Cardiac muscle cell (in vitro differentiated cells and primary cell): ENCODE results near the gene PET100. TPM values are rescaled to one million over a fixed set of nuclear protein-coding genes. Genes with fewer than 3 reads are reported as not detected.
A peak's percentile ranks its signal among the peaks of the same experiment; 100 is the strongest.

Experiments
- DNase-seq, 2 donors: peaks; one replicate each; pipeline versions ENCODE4 v3.0.0 to v3.0.0-alpha.2; 2010 to 2017; ENCODE audit warnings: low read depth in 1 of 2, low spot score in 1 of 2
- H3K27ac ChIP-seq: fragments of 200-600 bp; sonication (generic); 2 replicates; pipeline ENCODE4 v1.5.1; 2016
- H3K27me3 ChIP-seq: fragments of 200-600 bp; sonication (generic); 2 replicates; pipeline ENCODE4 v1.6.0; 2016; ENCODE audit warnings: control low read depth
- H3K36me3 ChIP-seq: fragments of 200-600 bp; sonication (generic); 2 replicates; pipeline ENCODE4 v1.5.1; 2016; ENCODE audit warnings: control low read depth
- H3K4me1 ChIP-seq: fragments of 200-600 bp; sonication (generic); 2 replicates; pipeline ENCODE4 v1.8.1; 2017; ENCODE audit warnings: low read depth, mild to moderate bottlenecking, mixed run types
- H3K4me3 ChIP-seq: fragments of 200-600 bp; sonication (generic); 2 replicates; pipeline ENCODE4 v1.5.1; 2016; ENCODE audit warnings: mild to moderate bottlenecking
- H3K9me3 ChIP-seq: fragments of 200-600 bp; sonication (generic); 2 replicates; pipeline ENCODE4 v1.5.1; 2017; ENCODE audit warnings: low read depth, mild to moderate bottlenecking, control low read depth
- CTCF ChIP-seq: IDR thresholded peaks from 2 replicates; pipeline ENCODE4 v1.5.1; 2012; ENCODE audit warnings: low read depth, mild to moderate bottlenecking, low read length
- polyA plus RNA-seq: library from polyadenylated mRNA; unstranded; fragments of >200 nt; fragmentation: Nextera tagmentation; extraction: Ambion mirVana; gene quantifications from 2 replicates; pipeline ENCODE4 v1.2.1, GENCODE V29; 2016
- total RNA-seq: library from RNA; depleted of rRNA; stranded (reverse); fragments of >200 nt; gene quantifications from 2 replicates; pipeline ENCODE4 v1.2.3, GENCODE V29; 2016

PET100 gene
- total and polyA plus RNA-seq, 2 experiments from 2014 or later, result 25.0 to 404 TPM

- no peak for DNase-seq
- Histone ChIP-seq H3K27ac (no peak overlapping the region), H3K9me3 (no peaks in the 10 kb centered on the region), H3K4me1 (no peaks in the 10 kb centered on the region), H3K27me3 (peaks cover 17% of the 10 kb centered on the region), H3K36me3 (no peaks in the 10 kb centered on the region), H3K4me3 (no peak overlapping the region)
- no peak for TF ChIP-seq CTCF
Measured at GRCh38 chr19:7647156-7647555, 17.6 kb downstream of the PET100 start.

GRCh38 chr19:7648265-7649014 is 18.8 kb downstream of the PET100 start:
- Histone ChIP-seq H3K9me3 (no peaks in the 10 kb centered on the region), H3K27ac (no peak overlapping the region), H3K4me1 (no peaks in the 10 kb centered on the region), H3K4me3 (no peak overlapping the region), H3K36me3 (no peaks in the 10 kb centered on the region), H3K27me3 (peaks cover 17% of the 10 kb centered on the region)
- no peak for DNase-seq
- no peak for TF ChIP-seq CTCF

DNA sequence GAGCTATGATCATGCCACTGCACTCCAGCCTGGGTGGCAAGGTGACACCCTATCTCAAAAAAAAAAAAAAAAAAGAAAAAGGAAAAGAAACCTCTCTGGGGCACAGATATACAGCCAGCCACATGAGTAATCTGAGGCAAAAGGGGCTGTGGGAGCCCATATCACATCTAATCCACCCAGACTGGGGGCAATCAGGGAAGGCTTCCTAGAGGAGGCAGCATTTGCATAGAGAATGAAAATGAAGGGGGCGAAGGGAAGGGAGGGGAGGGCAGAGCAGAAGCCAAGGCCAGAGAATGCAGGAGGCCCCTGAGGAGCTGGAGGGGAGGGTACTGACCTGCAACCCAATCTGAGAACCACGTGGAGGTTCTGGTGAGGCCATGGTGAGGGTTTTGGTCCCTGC is 20.6 kb downstream of the PET100 start:
- Histone ChIP-seq H3K27me3 (peaks cover 28% of the 10 kb centered on the region), H3K4me1 (no peaks in the 10 kb centered on the region), H3K27ac (no peak overlapping the region), H3K9me3 (no peaks in the 10 kb centered on the region), H3K4me3 (no peak overlapping the region), H3K36me3 (no peaks in the 10 kb centered on the region)
- DNase-seq, result no peak
- TF ChIP-seq CTCF, result no peak

DNA sequence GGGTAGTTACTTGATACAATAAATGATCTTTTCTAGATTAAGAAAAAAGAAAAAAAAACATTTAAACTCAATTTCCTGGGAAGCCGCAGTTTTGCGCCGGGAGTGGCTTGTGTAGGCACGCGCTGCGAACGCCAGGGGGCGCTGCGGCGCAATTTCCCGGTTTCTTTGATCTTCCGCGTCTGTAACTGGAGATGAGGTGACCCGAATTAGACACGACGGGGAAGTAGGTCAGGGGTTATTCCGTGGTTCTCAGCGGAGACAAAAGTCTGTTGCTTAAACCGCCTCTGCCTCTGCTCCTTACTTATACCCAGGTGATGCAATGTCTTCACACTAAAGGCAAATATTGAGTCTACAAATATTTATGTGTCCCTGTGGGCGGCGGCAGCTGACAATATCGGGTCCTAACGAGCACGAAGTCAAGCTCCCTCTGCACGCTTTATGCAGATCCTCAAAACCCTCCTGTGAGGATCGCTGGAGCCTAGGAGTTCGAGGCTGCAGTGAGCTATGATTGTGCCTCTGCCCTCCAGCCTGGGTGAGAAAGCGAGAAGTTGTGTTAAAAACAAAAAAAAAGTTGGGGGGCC is 22.6 kb downstream of the PET100 start:
- no peak overlapping the region for H3K4me3 ChIP-seq
- no peak overlapping the region for H3K27ac ChIP-seq
- no peaks in the 10 kb centered on the region for H3K4me1 ChIP-seq
- H3K36me3 ChIP-seq, result no peaks in the 10 kb centered on the region
- TF ChIP-seq CTCF, result peak; percentile 95
- peaks cover 34% of the 10 kb centered on the region for H3K27me3 ChIP-seq
- no peaks in the 10 kb centered on the region for H3K9me3 ChIP-seq
- peak; percentile 83 to 85 for DNase-seq

- TF ChIP-seq CTCF, result no peak
- H3K36me3 ChIP-seq, result no peaks in the 10 kb centered on the region
- H3K27me3 ChIP-seq, result peaks cover 34% of the 10 kb centered on the region
- no peak overlapping the region for H3K27ac ChIP-seq
- no peak overlapping the region for H3K4me3 ChIP-seq
- no peak for DNase-seq
- H3K9me3 ChIP-seq, result no peaks in the 10 kb centered on the region
- no peaks in the 10 kb centered on the region for H3K4me1 ChIP-seq
Measured at GRCh38 chr19:7654401-7654800, 24.8 kb downstream of the PET100 start.
